ENCODE measurements around the gene BCL3. TPM values are rescaled to one million over a fixed set of nuclear protein-coding genes. Genes with fewer than 3 reads are reported as not detected.

Gene BCL3
- total RNA-seq, 1 experiment from 2014 or later, result 37.9 TPM

DNA sequence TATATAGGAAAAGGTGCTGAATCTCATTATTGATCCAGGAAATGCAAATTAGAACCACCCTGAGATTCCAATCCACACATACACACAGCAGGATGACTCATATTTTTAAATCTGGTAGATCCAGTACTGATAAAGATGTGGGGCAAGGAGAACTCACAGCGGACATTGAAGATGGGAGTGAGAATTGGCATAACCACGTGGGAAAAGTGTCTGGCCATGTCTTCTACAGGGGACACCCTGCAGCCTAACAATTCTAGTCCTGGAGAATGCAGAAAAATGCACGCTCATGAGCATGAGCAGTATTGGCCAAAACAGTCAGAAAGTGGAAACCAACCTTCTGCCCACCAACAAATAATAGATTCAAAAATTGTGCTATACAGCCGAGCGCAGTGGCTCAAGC, 13.5 kb upstream of the BCL3 start:
- intact Hi-C loops (cut with micrococcal nuclease), result no loop called here
- ChIA-PET RAD21 (ENCODE audit: low non-redundant PET in 1 of 2, low total read pairs in 2 of 2, uncharacterized antibody in 2 of 2, unreplicated experiment in 2 of 2) (interaction anchor here (0.7 kb wide), 3 partner anchors 9 to 109 kb away, joined by 4 to 10 read pairs (median 6); no protein-coding TSS in a partner anchor), POLR2A (interaction anchor here (1.0 to 1.2 kb wide), 2 partner anchors 14 to 147 kb away, joined by 3 to 5 read pairs; no protein-coding TSS in a partner anchor), CTCF (interaction anchor here (1.2 to 2.0 kb wide), 2 partner anchors 11 to 36 kb away, joined by 5 to 8 read pairs; no protein-coding TSS in a partner anchor)
- H3K27ac ChIP-seq (ENCODE audit: low read depth, low read length), result no peak overlapping the region
- H3K27me3 ChIP-seq (ENCODE audit: insufficient read depth, low read length), result no peaks in the 10 kb centered on the region
- H3K9me3 ChIP-seq (ENCODE audit: control insufficient read depth in 1 of 2, insufficient read depth in 1 of 2, low read depth in 1 of 2, low read length in 2 of 2), result no peaks in the 10 kb centered on the region
- no peaks in the 10 kb centered on the region for H4K20me1 ChIP-seq (ENCODE audit: insufficient read depth)
- peak overlapping the region; percentile 13 for H2AFZ ChIP-seq (ENCODE audit: low read depth, low read length, poor library complexity, severe bottlenecking)
- H3K4me1 ChIP-seq (ENCODE audit: control insufficient read depth in 1 of 2, insufficient read depth in 2 of 2, low read length in 2 of 2), result peaks cover 43 to 55% of the 10 kb centered on the region in 2 experiments
- no peaks in the 10 kb centered on the region for H3K9me2 ChIP-seq (ENCODE audit: insufficient read depth)
- ATAC-seq (peak; percentile 65), DNase-seq (ENCODE audit: low read depth, low spot score) (no peak)
- no peak overlapping the region for H3K9ac ChIP-seq (ENCODE audit: low read length)
- H3K4me3 ChIP-seq (replicated peaks in 1 of 2; ENCODE audit: low read depth in 1 of 2, low read length in 2 of 2), result no peak overlapping the region
- TF ChIP-seq YY1 (IDR thresholded peaks at IDR 0.05; ENCODE audit: extremely low read depth, insufficient replicate concordance, low read depth, low read length) (no peak), POLR2AphosphoS5 (IDR thresholded peaks at IDR 0.05; ENCODE audit: low read depth, low read length) (peak; percentile 44; the same call in 1 of the 2 replicates), ELF1 (IDR thresholded peaks at IDR 0.05; ENCODE audit: borderline replicate concordance, low read depth) (no peak), ZFX (IDR thresholded peaks at IDR 0.05) (no peak), RAD21 (IDR thresholded peaks at IDR 0.05; ENCODE audit: low read depth) (no peak), CEBPB (IDR thresholded peaks at IDR 0.05; ENCODE audit: low read depth) (no peak), MAX (IDR thresholded peaks at IDR 0.05) (peak; percentile 60), POLR2A (IDR thresholded peaks at IDR 0.05; ENCODE audit: borderline replicate concordance, extremely low read depth, insufficient read depth, insufficient read length) (no peak), TCF7L2 (IDR thresholded peaks at IDR 0.05; ENCODE audit: borderline replicate concordance, extremely low read depth, insufficient read depth, insufficient read length) (no peak), ZBTB33 (IDR thresholded peaks at IDR 0.05; ENCODE audit: extremely low read depth, insufficient replicate concordance, low read length) (no peak), EZH2phosphoT487 (IDR thresholded peaks at IDR 0.05; ENCODE audit: borderline replicate concordance) (no peak), EGR1 (IDR thresholded peaks at IDR 0.05; ENCODE audit: low read depth) (no peak), SIN3A (IDR thresholded peaks at IDR 0.05; ENCODE audit: low read depth) (no peak), SRF (IDR thresholded peaks at IDR 0.05; ENCODE audit: low read depth) (no peak), CBX3 (IDR thresholded peaks at IDR 0.05; ENCODE audit: low read depth) (no peak), SP1 (IDR thresholded peaks at IDR 0.05; ENCODE audit: low read depth) (peak; percentile 57; the same call in 1 of the 2 replicates), REST (IDR thresholded peaks at IDR 0.05; ENCODE audit: low read depth) (no peak), ZNF274 (IDR thresholded peaks at IDR 0.05; ENCODE audit: low read depth, low read length) (no peak), EZH2 (IDR thresholded peaks at IDR 0.05) (no peak)
- TF ChIP-seq, protein P1, sequence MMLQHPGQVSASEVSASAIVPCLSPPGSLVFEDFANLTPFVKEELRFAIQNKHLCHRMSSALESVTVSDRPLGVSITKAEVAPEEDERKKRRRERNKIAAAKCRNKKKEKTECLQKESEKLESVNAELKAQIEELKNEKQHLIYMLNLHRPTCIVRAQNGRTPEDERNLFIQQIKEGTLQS (IDR thresholded peaks at IDR 0.05), result no peak
- BruUV-seq (replicated peaks), result no TSS peak
- H3K4me2 ChIP-seq (ENCODE audit: low read length), result peak overlapping the region; percentile 60
- H3K36me3 ChIP-seq (ENCODE audit: control insufficient read depth in 1 of 2, insufficient read depth in 2 of 2, low read length in 2 of 2), result no peaks in the 10 kb centered on the region
- no peaks in the 10 kb centered on the region for H3K79me2 ChIP-seq (ENCODE audit: insufficient read depth, low read length)
